CD4-positive, CD25-positive, alpha-beta regulatory T cell (primary cell): Measurements from ENCODE around the gene SLC16A3. TPM values are rescaled to one million over a fixed set of nuclear protein-coding genes. Genes with fewer than 3 reads are reported as not detected.

ENCODE experiments used
- ATAC-seq, 2 donors: fragments of 150-1000 bp; cut with Tn5 transposase; one replicate each; pipeline ENCODE4 v1.10.0; 2021; ENCODE audit warnings: low read depth in 2 of 2, moderate number of reproducible peaks in 2 of 2, moderate library complexity in 1 of 2
- DNase-seq, 3 donors: peaks; one replicate each; pipeline versions ENCODE4 v3.0.0 to v3.0.0-alpha.2; 2012 to 2022; ENCODE audit warnings: mixed read lengths in 1 of 3
- H3K27ac ChIP-seq: one replicate; pipeline ENCODE4 v1.7.0; 2013; ENCODE audit warnings: mild to moderate bottlenecking, low read length; ENCODE audit not compliant: insufficient read depth, poor library complexity, severe bottlenecking
- H3K27me3 ChIP-seq: one replicate; pipeline ENCODE4 v1.7.0; 2013; ENCODE audit warnings: low read length; ENCODE audit not compliant: control insufficient read depth, insufficient read depth
- H3K36me3 ChIP-seq: one replicate; pipeline ENCODE4 v1.7.0; 2013; ENCODE audit warnings: mild to moderate bottlenecking, low read length, moderate library complexity; ENCODE audit not compliant: control insufficient read depth, insufficient read depth
- H3K4me1 ChIP-seq: 2 replicates; pipeline ENCODE4 v1.7.0; 2013; ENCODE audit warnings: mild to moderate bottlenecking, low read length; ENCODE audit not compliant: insufficient read depth, control insufficient read depth, poor library complexity, severe bottlenecking
- H3K4me3 ChIP-seq: one replicate; pipeline ENCODE4 v1.7.0; 2013; ENCODE audit warnings: low read depth, mild to moderate bottlenecking, low read length, moderate library complexity
- H3K9me3 ChIP-seq, 2 experiments: 1 replicate in 1 of 2; 2 replicates in 1 of 2; pipeline ENCODE4 v1.7.0; 2013; ENCODE audit warnings: low read length in 2 of 2, mild to moderate bottlenecking in 1 of 2, moderate library complexity in 1 of 2; ENCODE audit not compliant: control insufficient read depth in 2 of 2
- H3K27ac Mint-ChIP-seq, 3 donors: one replicate each; pipeline ENCODE4 v1.8.0; 2020 to 2022; ENCODE audit warnings: mild to moderate bottlenecking in 3 of 3, mixed read lengths in 3 of 3, moderate library complexity in 2 of 3
- H3K27me3 Mint-ChIP-seq: one replicate; pipeline ENCODE4 v1.8.0; 2022; ENCODE audit warnings: mild to moderate bottlenecking, mixed read lengths
- H3K36me3 Mint-ChIP-seq: one replicate; pipeline ENCODE4 v1.8.0; 2020; ENCODE audit warnings: mixed read lengths
- H3K4me1 Mint-ChIP-seq, 4 donors: one replicate each; pipeline ENCODE4 v1.8.0; 2020 to 2022; ENCODE audit warnings: mixed read lengths in 4 of 4, mild to moderate bottlenecking in 1 of 4
- H3K4me3 Mint-ChIP-seq, 4 donors: one replicate each; pipeline ENCODE4 v1.8.0; 2020 to 2022; ENCODE audit warnings: mild to moderate bottlenecking in 4 of 4, mixed read lengths in 4 of 4, moderate library complexity in 3 of 4
- H3K9me3 Mint-ChIP-seq, 7 donors: one replicate each; pipeline ENCODE4 v1.8.0; 2020 to 2022; ENCODE audit warnings: mixed read lengths in 7 of 7, mild to moderate bottlenecking in 3 of 7, moderate library complexity in 2 of 7
- polyA plus RNA-seq, 4 donors: library from polyadenylated mRNA; unstranded; fragments of 300-500 nt; fragmentation: Illumina TruSeq; gene quantifications; one replicate each; pipeline ENCODE4 v1.2.3, GENCODE V29; 2021
- total RNA-seq: library from RNA; stranded (reverse); gene quantifications from one replicate; pipeline ENCODE4 v1.2.3, GENCODE V29; 2022

SLC16A3 gene
- total and polyA plus RNA-seq, 5 donors from 2014 or later = 1.5 to 52.5 (median 2.3) TPM

DNA sequence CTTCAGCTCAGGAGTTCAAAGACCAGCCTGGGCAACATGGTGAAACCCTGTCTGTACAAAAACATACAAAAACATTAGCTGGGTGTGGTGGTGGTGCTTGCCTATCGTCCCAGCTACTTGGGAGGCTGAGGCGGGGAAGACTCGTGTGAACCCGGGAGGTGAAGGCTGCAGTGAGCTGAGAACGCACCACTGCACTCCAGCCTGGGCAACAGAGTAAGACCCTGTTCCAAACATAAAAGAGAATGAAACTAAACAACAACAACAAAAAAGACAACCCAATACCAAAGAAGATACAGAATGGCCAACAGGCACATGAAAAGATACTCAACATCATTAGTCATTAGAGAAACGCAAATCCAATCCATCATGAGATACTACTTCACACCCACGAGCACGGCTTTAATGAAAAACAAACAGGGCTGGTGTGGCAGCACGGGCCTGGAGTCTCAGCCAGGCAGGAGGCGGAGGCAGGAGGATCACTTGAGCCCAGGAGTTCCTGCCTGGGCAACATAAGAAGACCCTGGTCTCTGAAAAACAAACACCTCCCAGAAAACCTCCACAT lies 7.4 kb upstream of the SLC16A3 start:
- H3K36me3 Mint-ChIP-seq = no peaks in the 10 kb centered on the region
- DNase-seq (no peak), ATAC-seq (no peak)
- Histone ChIP-seq H3K4me3 (no peak overlapping the region), H3K9me3 (no peaks in the 10 kb centered on the region), H3K27me3 (no peaks in the 10 kb centered on the region), H3K36me3 (no peaks in the 10 kb centered on the region), H3K27ac (no peak overlapping the region), H3K4me1 (peaks cover 12% of the 10 kb centered on the region)
- H3K27me3 Mint-ChIP-seq = no peaks in the 10 kb centered on the region
- no peak overlapping the region for H3K27ac Mint-ChIP-seq
- peaks cover 0 to 10% (median 3%) of the 10 kb centered on the region in 4 donors for H3K4me1 Mint-ChIP-seq
- peak overlapping the region in 2 of 4 donors; percentile 48 to 68 for H3K4me3 Mint-ChIP-seq
- H3K9me3 Mint-ChIP-seq = no peaks in the 10 kb centered on the region

DNA sequence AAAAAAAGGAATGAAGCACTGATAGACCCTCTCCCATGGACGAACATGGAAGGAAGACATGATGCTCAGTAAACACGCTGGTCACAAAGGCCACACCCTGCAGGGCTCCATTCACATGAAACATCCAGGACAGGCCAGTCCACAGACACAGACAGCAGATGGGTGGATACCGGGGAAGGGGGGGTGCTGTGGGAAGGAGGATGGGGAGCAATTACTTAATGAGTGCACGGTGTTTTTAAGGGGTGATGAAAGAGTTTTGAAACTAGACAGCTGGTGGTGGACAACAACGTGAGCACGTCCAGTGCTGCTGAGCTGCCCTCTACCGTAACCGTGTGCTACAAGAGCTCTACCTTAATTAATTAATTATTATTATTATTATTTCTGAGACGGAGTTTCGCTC lies 6.0 kb upstream of the SLC16A3 start:
- Mint-ChIP-seq H3K4me1 (peaks cover 0 to 7% (median 2%) of the 10 kb centered on the region in 4 donors), H3K27ac (no peak overlapping the region), H3K9me3 (no peaks in the 10 kb centered on the region), H3K4me3 (peak overlapping the region in 1 of 4 donors; percentile 38), H3K27me3 (no peaks in the 10 kb centered on the region), H3K36me3 (no peaks in the 10 kb centered on the region)
- DNase-seq (no peak), ATAC-seq (no peak)
- Histone ChIP-seq H3K27ac (no peak overlapping the region), H3K4me3 (no peak overlapping the region), H3K9me3 (no peaks in the 10 kb centered on the region), H3K36me3 (no peaks in the 10 kb centered on the region), H3K4me1 (peaks cover 5% of the 10 kb centered on the region), H3K27me3 (no peaks in the 10 kb centered on the region)

DNA sequence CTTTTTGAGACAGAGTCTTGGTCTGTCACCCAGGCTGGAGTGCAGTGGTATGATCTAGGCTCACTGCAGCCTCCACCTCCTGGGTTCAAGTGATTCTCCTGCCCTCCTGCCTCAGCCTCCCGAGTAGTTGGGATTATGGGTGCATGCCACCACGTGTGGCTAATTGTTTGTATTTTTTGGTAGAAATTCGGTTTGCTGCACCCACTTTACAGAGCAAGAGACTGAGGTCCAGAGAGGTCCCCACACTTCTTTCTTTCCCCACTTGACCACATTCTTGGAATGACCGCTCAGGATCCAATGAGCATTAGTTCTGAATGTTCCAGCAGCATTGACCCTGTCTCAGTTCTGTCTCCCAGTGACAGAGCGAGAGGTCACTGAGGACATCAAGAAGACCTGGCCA lies 5.3 kb upstream of the SLC16A3 start:
- Mint-ChIP-seq H3K27ac (peak overlapping the region in 1 of 3 donors; percentile 60), H3K4me1 (peaks cover 0 to 7% (median 2%) of the 10 kb centered on the region in 4 donors), H3K9me3 (no peaks in the 10 kb centered on the region), H3K36me3 (no peaks in the 10 kb centered on the region), H3K27me3 (no peaks in the 10 kb centered on the region), H3K4me3 (no peak overlapping the region)
- H3K4me3 ChIP-seq = no peak overlapping the region
- H3K9me3 ChIP-seq = no peaks in the 10 kb centered on the region
- no peak for ATAC-seq
- no peaks in the 10 kb centered on the region for H3K36me3 ChIP-seq
- H3K27me3 ChIP-seq = no peaks in the 10 kb centered on the region
- H3K4me1 ChIP-seq = peaks cover 12% of the 10 kb centered on the region
- DNase-seq = no peak
- no peak overlapping the region for H3K27ac ChIP-seq

DNA sequence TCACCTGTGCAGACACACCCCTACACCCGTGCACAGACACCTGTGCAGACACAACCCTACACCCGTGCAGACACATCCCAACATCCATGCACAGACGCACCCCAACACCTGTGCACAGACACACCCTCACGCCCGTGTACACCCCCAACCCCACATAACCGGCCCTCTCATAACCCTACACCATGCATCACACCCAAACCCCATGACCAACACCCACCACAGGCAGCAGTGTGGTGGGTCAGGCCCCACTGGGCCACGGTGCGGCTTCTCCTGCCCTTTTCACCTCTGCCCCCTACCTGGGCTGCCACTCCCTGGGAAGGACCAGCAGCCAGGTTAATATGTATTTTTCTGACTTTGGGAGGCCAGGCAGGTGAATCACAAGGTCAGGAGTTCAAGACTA lies 4.2 kb upstream of the SLC16A3 start:
- peak overlapping the region in 1 of 4 donors; percentile 27 for H3K4me3 Mint-ChIP-seq
- Histone ChIP-seq H3K27me3 (no peaks in the 10 kb centered on the region), H3K9me3 (no peaks in the 10 kb centered on the region), H3K4me3 (no peak overlapping the region), H3K4me1 (peaks cover 20% of the 10 kb centered on the region), H3K36me3 (no peaks in the 10 kb centered on the region), H3K27ac (no peak overlapping the region)
- ATAC-seq (no peak), DNase-seq (no peak)
- H3K27ac Mint-ChIP-seq = peak overlapping the region in 1 of 3 donors; percentile 92
- H3K36me3 Mint-ChIP-seq = no peaks in the 10 kb centered on the region
- no peaks in the 10 kb centered on the region for H3K9me3 Mint-ChIP-seq
- H3K4me1 Mint-ChIP-seq = peaks cover 0 to 11% (median 4%) of the 10 kb centered on the region in 4 donors
- no peaks in the 10 kb centered on the region for H3K27me3 Mint-ChIP-seq

DNA sequence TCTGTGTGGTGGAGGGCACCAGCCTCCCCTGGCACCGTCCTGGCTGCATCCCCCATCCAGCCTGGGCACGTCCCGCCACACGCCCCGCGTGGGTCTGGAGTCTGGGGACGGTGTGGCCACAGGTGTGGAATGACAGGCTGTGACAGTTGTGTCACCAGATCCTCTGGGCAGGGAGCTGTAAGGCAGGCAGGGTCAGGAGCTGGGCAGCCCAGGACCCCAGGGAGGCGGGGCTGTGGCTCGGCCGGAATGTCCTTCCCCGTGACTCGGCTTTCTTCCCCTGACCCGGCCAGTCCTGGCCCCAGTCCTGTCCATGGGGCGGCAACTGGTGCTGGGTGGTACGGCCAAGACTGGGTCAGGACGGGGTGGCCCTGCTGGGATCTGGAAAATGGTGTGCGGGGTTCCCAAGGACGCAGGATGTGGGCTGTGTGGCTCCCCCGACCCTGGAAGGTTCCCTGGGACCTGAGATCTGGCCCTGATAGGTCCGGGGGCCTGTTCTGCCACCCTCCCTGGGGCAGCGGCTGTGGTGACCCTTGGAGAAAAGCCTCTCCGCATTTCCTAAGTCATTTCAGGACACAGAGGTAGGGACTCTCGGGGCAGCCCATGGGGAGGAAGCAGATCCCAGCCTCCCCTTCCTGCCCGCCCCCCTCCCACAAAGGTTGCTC lies 3.3 kb upstream of the SLC16A3 start:
- Histone ChIP-seq H3K27me3 (no peaks in the 10 kb centered on the region), H3K27ac (no peak overlapping the region), H3K9me3 (no peaks in the 10 kb centered on the region), H3K4me1 (peaks cover 29% of the 10 kb centered on the region), H3K36me3 (no peaks in the 10 kb centered on the region), H3K4me3 (no peak overlapping the region)
- Mint-ChIP-seq H3K27ac (no peak overlapping the region), H3K4me3 (peak overlapping the region in 1 of 4 donors; percentile 61), H3K9me3 (no peaks in the 10 kb centered on the region), H3K36me3 (no peaks in the 10 kb centered on the region), H3K4me1 (peaks cover 0 to 19% (median 7%) of the 10 kb centered on the region in 4 donors), H3K27me3 (no peaks in the 10 kb centered on the region)
- ATAC-seq (no peak), DNase-seq (no peak)

DNA sequence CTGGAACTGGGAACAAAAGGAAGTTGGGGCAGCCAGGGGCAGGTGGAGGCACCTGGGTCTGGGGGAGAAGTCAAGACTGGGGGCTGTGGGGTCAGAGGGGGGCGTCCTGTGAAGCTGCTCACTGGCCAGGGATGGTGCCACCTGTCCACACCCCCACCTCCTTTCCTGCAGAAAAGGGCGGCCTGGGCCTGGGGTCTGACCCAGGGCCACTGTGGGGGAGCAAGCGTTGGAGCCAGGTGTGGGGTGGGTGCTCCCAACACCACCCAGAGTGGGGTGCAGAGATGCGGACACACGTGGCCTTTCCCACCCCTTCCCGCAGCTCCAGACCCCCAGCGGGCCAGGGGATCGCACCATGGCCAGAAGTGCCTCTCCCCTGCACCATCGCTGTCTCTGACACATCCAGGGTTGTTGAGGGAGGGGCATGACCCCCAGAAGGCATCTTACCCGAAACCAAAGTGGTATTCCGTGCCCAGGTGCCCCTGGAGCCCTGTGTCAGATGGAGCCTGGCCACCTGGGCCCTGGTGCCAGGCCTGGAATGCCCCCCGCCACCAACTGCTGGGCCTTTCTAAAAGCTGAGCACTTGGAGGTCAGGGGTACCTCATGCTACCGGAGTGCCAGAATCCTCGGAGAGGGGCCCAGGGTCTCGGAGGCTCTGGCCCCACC lies 2.6 kb upstream of the SLC16A3 start:
- no peak overlapping the region for H3K4me3 ChIP-seq
- H3K27ac Mint-ChIP-seq = no peak overlapping the region
- H3K9me3 ChIP-seq = no peaks in the 10 kb centered on the region
- DNase-seq (no peak), ATAC-seq (no peak)
- H3K27me3 ChIP-seq = no peaks in the 10 kb centered on the region
- no peaks in the 10 kb centered on the region for H3K27me3 Mint-ChIP-seq
- no peaks in the 10 kb centered on the region for H3K36me3 Mint-ChIP-seq
- no peaks in the 10 kb centered on the region for H3K36me3 ChIP-seq
- H3K9me3 Mint-ChIP-seq = no peaks in the 10 kb centered on the region
- peaks cover 0 to 19% (median 6%) of the 10 kb centered on the region in 4 donors for H3K4me1 Mint-ChIP-seq
- peaks cover 36% of the 10 kb centered on the region for H3K4me1 ChIP-seq
- H3K4me3 Mint-ChIP-seq = peak overlapping the region in 1 of 4 donors; percentile 61
- no peak overlapping the region for H3K27ac ChIP-seq

DNA sequence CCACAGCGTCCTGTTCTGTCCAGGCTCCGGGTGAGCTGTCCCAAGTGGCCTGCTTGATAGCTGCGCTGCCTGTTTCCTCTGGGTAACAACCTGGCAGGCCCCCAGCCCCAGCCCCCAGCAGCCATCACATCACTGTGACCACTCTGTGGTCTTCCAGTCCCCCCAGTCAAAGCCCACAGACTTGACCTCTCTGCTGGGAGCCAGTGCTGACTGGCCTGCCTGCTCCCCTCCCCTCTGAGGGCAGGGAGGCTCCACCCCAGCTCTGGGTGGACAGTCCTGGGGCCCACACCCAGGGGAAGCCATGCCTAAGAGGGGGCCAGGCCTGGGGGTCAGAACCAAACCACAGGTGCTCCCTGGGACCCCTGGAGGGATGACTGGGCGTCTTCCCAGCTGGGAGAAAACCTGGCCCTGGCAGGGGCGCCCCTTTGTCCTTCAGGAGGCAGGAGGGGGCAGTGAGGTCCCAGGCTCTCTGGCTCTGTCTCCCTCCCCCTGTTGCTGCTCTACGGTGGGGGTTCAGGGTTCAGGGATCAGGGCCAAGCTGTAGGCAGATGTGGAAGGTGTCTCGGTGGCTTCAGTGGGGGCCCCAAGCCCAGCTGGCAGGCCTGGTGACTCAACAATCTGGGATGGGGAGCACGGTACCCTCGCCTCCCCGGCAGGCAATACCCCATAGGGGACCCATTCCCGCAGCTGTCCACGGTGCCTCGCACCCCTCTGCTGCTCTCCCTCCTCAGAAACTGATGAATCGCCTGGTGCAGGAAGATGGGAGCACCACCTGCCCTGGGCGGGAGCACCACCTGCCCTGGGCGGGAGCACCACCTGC lies 1.8 kb upstream of the SLC16A3 start:
- Histone ChIP-seq H3K4me1 (peaks cover 44% of the 10 kb centered on the region), H3K4me3 (no peak overlapping the region), H3K27ac (no peak overlapping the region), H3K27me3 (no peaks in the 10 kb centered on the region), H3K36me3 (no peaks in the 10 kb centered on the region), H3K9me3 (no peaks in the 10 kb centered on the region)
- ATAC-seq (no peak), DNase-seq (no peak)
- H3K4me1 Mint-ChIP-seq = peaks cover 0 to 19% (median 5%) of the 10 kb centered on the region in 4 donors
- H3K4me3 Mint-ChIP-seq = peak overlapping the region in 3 of 4 donors; percentile 48 to 88 (median 56)
- no peaks in the 10 kb centered on the region for H3K27me3 Mint-ChIP-seq
- no peaks in the 10 kb centered on the region for H3K36me3 Mint-ChIP-seq
- no peaks in the 10 kb centered on the region for H3K9me3 Mint-ChIP-seq
- H3K27ac Mint-ChIP-seq = peak overlapping the region in 2 of 3 donors; percentile 43 to 84
